Fibroblast of mammary gland (primary cell): ENCODE data around the gene CHRM1.
"Not testable (repeated sequence)": the region's sequence is repeated elsewhere in the genome, so short reads cannot be mapped to it uniquely, and the experiment has no call there.

Experiments
- DNase-seq: peaks from one replicate; pipeline ENCODE4 v3.0.0-alpha.2; 2010; ENCODE audit warnings: low read depth
- H3K4me3 ChIP-seq: 2 replicates; pipeline ENCODE4 v1.5.1; 2011; ENCODE audit warnings: low read depth, mild to moderate bottlenecking, low read length, moderate library complexity; ENCODE audit not compliant: control insufficient read depth
- CTCF ChIP-seq: conservative IDR thresholded peaks from 2 replicates; pipeline ENCODE4 v1.5.1; 2011; ENCODE audit warnings: low read depth, low read length, inconsistent platforms; ENCODE audit not compliant: control insufficient read depth, insufficient read depth

CHRM1 gene

DNA sequence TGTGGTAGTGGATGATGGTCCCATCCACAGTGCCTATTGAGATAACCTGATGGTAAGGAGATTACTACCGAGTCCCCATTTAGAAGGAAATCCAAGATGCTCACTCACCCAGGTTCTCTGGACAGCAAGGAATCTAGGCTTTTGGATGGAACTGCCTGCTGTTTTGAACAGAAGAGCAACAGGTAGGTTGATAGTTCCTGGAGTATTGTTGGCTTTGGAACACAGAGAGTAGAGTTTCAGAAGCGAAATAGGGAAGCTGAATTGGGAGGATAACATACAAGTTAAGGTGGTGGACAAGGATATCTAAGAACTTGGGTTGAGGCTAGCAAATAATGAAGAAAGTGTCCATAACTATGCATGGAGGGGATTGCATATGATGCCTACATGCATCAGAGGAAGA lies 36.0 kb upstream of the CHRM1 start:
- no peak for DNase-seq
- H3K4me3 ChIP-seq: no peak overlapping the region
- TF ChIP-seq CTCF: no peak

DNA sequence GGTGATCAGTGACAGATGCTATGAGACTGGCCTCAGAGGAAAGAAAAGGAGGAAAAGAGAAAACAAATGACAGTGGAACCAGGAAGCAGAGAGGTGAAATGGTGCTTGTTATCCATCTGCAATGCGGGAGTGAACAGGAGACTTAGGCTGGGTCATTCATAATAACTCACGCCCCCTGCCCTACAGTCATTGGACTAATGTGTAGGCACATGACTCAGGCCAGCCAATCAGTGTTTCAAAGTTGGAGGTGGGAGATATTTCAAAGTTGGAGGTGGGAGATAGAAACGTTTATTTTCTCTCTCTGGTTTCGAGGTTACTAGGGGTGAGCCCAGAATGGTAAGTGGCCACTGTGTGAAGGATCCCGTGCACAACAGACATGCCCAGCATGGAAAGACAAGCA lies 33.3 kb upstream of the CHRM1 start:
- no peak for DNase-seq

DNA sequence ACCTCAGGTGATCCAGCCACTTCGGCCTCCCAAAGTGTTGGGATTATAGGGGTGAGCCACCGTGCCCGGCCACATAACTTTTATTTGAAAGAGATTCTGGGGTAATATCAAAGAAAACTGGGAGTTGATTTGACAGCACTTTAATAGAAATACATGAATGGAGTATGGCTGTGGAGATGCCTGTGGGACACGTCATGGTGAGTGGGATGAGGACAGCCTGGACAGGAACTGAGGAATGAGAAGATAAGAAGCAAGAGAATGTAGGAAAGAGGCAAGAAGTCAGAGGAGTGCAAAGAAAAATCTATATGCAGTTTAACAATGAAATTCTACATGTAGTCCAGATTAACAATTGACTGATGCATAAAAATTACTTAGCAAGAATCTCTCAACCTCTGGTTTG lies 32.6 kb upstream of the CHRM1 start:
- no peak for TF ChIP-seq CTCF
- H3K4me3 ChIP-seq: no peak overlapping the region
- DNase-seq: peak; percentile 5

More for the DNA sequence above, 33.3 kb upstream of the CHRM1 start:
- TF ChIP-seq CTCF: no peak
- H3K4me3 ChIP-seq: no peak overlapping the region

DNA sequence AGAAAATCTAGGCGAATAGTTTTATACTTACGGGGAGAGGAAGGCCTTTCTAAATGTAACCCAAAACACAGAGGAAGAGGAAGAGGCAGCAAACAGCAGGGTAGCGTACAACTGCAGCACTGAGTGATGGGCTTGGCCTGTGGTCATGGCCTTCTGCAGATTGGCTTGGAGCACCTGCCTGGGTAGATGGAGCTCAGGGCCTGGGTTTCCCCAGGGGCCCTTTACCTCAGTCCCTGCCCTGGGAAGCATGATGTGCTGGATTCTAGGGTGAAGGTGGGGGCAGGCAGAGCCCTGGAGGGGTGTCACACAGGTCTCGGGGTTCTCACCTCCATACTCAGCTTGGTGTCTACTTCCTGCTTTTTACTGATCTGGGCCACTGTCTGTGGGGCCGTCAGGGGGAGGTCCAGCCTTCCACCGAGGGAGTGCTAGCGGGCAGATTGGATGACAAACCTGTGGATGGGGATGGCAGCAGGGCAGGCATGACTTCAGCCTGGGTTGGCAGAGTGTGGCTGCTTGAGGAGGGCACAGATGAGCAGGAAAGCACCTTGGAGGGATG lies 27.7 kb upstream of the CHRM1 start:
- TF ChIP-seq CTCF: no peak
- no peak for DNase-seq

DNA sequence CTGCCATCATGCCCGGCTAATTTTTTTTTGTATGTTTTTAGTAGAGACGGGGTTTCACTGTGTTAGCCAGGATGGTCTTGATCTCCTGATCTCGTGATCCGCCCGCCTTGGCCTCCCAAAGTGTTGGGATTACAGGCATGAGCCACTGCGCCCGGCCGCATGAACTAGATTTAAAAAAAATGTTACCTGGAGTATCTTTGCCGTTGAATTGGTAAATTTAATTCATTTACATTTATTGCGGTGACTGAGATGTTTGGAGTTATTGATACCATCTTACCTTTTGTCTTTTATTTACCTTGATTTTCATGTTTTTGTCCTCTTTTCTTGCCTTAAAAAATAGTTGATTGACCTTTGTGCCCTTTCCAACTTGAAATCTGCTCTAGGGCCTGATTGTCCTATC lies 24.4 kb upstream of the CHRM1 start:
- DNase-seq, H3K4me3 ChIP-seq: not testable (repeated sequence)

More for the DNA sequence above, 27.7 kb upstream of the CHRM1 start:
- no peak overlapping the region for H3K4me3 ChIP-seq

- DNase-seq, H3K4me3 ChIP-seq: not testable (repeated sequence)
Measured at GRCh38 chr11:62937528-62937927, 16.4 kb upstream of the CHRM1 start.

- no peak for TF ChIP-seq CTCF
- no peak for DNase-seq
- H3K4me3 ChIP-seq: no peak overlapping the region
Measured at GRCh38 chr11:62934496-62934785, 13.3 kb upstream of the CHRM1 start.

DNA sequence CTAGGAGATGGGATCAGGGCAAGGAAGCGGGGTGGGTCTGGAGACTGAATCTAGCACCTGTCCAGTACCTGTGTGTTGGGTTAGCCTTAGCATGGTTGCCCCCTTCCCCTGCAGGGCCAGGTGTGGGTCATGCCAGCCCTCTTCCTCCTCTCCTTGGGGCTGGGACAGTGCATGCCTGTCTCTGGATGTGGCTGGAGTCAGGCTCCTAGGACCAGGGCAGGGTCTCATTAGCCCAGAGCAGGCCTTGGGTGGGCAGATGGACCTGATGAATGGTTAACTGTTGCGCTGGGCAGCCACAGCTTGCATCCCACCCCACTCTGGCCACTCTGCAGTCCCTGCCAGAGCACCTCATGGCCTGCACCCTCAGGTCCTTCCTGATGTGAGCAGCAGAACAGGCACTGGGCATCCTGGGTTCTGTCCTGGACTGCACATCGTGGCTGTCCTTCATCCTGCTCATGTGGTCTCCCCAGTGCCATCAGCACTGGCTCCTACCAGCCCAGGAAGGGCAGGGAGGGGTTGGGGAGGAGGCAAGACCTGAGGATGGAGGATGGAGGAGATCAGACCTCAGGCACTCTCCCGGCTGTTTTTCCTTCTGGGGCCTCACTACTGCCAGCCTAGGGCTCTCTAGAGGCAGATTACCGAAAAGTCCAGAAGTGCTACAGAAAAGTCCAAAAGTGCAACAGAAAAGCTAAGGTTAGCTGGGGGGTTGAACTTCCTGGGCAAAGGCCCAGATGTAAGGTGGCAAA lies 12.8 kb upstream of the CHRM1 start:
- no peak for TF ChIP-seq CTCF
- no peak overlapping the region for H3K4me3 ChIP-seq
- DNase-seq: no peak
